ENCODE measurements around the gene UBTD1.

UBTD1 gene, protein sequence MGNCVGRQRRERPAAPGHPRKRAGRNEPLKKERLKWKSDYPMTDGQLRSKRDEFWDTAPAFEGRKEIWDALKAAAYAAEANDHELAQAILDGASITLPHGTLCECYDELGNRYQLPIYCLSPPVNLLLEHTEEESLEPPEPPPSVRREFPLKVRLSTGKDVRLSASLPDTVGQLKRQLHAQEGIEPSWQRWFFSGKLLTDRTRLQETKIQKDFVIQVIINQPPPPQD

DNA sequence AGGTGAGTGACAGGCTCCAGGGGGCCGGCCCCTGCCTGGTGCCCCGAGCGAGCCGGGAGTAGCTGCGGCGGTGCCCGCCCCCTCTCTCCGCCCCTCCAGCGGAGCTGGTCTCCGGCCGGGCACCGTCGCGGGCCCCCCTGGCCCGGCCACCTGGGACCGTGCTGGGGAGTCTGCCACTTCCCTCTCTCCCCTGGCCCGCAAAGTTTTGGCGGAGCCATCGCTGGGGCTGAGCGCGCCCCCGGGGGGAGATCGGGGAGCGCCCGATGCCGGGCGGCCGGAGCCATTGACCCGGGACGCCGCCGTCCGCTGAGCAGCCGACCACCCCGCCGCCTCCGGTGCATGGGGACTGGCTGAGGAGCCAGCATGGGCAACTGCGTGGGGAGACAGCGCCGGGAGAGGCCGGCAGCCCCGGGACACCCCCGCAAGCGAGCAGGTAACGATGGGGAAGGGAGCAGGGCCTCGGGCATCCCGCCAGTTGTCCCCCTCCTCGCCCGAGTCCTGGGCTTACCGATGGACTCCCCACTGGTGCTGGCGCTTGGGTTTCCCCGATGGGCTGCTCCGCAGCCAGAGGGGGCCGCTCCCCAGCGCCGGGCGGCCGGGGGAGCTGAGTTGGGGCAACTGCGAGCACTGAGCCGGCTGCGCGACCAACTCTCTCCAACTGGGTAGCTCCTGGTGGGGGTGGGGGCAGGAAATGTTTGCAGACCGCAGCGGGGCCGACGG lies at the start of gene UBTD1:
Gene UBTD1 (plus strand): TSS at position 84 of the 720 bp plus-strand sequence. CDS start 280 bp downstream, at position 364.
- no peak for DNase-seq (ENCODE audit: insufficient read length, low spot score)
- TF ChIP-seq, protein P1, sequence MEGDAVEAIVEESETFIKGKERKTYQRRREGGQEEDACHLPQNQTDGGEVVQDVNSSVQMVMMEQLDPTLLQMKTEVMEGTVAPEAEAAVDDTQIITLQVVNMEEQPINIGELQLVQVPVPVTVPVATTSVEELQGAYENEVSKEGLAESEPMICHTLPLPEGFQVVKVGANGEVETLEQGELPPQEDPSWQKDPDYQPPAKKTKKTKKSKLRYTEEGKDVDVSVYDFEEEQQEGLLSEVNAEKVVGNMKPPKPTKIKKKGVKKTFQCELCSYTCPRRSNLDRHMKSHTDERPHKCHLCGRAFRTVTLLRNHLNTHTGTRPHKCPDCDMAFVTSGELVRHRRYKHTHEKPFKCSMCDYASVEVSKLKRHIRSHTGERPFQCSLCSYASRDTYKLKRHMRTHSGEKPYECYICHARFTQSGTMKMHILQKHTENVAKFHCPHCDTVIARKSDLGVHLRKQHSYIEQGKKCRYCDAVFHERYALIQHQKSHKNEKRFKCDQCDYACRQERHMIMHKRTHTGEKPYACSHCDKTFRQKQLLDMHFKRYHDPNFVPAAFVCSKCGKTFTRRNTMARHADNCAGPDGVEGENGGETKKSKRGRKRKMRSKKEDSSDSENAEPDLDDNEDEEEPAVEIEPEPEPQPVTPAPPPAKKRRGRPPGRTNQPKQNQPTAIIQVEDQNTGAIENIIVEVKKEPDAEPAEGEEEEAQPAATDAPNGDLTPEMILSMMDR (IDR thresholded peaks at IDR 0.05; ENCODE audit: insufficient read depth, missing control alignments), result no peak
- FAIRE-seq, result no peak

DNA sequence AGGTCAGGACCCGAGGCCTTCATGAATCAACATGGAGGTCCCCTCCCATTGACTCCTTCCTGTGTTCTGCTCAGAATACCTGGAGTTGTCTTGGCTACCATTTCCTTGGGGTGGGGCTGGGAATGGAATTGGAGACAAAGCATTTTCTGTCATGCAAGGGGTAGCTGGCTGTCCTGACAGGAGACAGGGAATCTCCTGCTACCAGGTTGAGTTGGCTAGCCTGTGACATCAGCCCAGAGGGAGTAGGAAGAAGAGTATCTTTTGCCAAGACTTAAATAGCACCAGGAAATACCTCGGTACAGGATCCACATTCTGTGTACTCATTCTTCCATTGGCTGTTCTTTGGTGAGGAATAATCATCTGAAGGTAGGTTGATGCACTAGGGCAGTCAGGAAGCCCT lies 47.9 kb upstream of the UBTD1 start:
- TF ChIP-seq, protein P1 (IDR thresholded peaks at IDR 0.05; ENCODE audit: insufficient read depth, missing control alignments), result no peak
- FAIRE-seq, result no peak
- DNase-seq (ENCODE audit: insufficient read length, low spot score), result no peak

DNA sequence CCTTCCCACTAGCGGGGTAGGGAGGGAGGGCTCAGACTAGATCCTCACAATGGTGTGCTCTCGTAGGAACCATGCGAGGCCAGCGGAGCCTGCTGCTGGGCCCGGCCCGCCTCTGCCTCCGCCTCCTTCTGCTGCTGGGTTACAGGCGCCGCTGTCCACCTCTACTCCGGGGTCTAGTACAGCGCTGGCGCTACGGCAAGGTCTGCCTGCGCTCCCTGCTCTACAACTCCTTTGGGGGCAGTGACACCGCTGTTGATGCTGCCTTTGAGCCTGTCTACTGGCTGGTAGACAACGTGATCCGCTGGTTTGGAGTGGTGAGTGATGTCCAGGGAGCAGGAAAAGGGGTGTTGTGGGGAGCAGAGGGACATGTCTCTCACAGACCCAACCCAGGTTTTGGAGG lies 47.1 kb upstream of the UBTD1 start:
- FAIRE-seq (no peak), DNase-seq (ENCODE audit: insufficient read length, low spot score) (no peak)
- TF ChIP-seq, protein P1 (IDR thresholded peaks at IDR 0.05; ENCODE audit: insufficient read depth, missing control alignments), result no peak

DNA sequence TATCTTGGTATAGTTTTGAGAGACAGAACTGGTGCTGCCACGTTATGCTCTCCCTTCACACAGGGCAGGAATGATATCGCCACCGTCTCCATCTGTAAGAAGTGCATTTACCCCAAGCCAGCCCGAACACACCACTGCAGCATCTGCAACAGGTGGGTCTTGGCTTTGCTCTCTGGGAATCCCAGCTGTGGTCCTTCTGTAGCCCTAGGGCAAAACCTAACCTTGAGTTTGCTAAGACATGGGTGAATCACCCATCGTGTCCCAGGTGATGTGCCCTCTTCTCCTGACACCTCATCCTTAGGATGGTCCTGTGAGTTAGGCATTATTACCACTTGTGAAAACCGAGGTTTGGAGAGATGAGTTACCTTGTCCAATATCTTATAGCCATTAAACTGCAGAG lies 46.4 kb upstream of the UBTD1 start:
- TF ChIP-seq, protein P1 (IDR thresholded peaks at IDR 0.05; ENCODE audit: insufficient read depth, missing control alignments), result no peak
- no peak for FAIRE-seq
- no peak for DNase-seq (ENCODE audit: insufficient read length, low spot score)

DNA sequence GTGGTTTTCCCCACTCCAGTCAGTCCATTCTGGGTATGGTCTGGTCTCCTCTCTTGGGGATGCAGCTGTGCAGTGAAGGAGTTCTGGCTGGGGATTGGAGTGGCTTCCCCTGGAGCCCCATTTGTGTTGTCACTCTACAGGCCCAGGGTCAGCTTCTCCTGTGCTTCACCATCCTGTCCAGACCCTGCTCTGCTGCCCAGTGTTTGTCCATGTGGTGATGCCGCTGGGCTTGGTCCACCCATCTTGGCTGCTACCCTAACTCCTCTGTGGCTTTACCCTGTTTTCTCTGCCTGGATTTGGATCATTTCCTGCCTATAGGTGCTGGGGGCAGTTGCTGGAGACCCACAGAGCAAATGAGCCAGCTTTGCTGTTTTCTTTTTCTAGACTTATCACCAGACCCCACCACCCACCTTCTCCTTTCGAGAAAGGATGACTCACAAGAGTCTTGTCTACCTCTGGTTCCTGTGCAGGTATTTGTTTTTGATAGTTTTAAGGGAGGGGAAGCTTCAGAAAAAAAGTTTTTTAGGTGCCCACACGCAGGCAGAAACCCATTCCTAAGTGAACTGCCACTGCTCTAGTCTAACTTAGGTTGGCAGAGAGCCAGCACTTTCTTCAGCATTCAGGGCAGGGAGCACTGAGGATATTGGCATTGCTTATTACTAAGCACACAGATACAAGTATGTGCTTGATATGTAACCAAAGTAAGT lies 44.2 kb upstream of the UBTD1 start:
- TF ChIP-seq, protein P1 (IDR thresholded peaks at IDR 0.05; ENCODE audit: insufficient read depth, missing control alignments), result no peak
- DNase-seq (ENCODE audit: insufficient read length, low spot score) (no peak), FAIRE-seq (no peak)

DNA sequence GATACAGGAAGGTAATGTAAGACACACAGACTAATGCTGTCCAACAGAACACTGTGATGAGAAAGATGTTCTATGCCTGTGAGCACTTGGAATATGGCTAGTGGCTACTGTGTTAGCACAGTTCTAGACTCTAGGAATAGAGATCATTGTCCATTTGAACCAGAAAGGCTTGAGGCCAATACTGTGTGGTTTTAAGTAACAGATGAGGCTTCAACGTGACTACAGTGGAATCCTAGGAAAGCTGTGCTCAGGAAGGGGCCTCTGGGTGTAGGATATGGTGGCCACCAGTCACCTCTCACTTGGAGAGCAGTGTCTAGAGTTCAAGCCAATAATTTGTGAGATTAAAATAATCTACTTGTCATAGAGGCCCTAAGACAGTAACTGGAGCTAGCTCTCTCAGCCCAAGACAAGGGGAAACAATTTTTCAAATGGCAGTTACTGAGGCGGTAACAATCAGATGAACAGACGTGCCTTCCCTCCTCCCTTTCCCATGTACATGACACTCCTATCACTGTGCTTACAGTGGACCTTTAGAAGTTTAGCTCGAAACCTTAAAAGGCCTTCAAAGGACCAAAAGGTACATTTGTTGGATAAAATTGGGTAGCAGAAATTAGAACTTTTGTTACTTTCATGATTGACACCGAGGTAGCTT lies 42.6 kb upstream of the UBTD1 start:
- TF ChIP-seq, protein P1 (IDR thresholded peaks at IDR 0.05; ENCODE audit: insufficient read depth, missing control alignments), result no peak
- DNase-seq (ENCODE audit: insufficient read length, low spot score) (no peak), FAIRE-seq (no peak)
